NCI-H446 (cell line): ENCODE data around the gene ZFPM1.
"Not testable (repeated sequence)": the region's sequence is repeated elsewhere in the genome, so short reads cannot be mapped to it uniquely, and the experiment has no call there.

Source experiments
- DNase-seq, 2 experiments: peaks; one replicate each; lab custom pipeline; 2025; lab: John Stamatoyannopoulos, UW

ZFPM1 gene

DNA sequence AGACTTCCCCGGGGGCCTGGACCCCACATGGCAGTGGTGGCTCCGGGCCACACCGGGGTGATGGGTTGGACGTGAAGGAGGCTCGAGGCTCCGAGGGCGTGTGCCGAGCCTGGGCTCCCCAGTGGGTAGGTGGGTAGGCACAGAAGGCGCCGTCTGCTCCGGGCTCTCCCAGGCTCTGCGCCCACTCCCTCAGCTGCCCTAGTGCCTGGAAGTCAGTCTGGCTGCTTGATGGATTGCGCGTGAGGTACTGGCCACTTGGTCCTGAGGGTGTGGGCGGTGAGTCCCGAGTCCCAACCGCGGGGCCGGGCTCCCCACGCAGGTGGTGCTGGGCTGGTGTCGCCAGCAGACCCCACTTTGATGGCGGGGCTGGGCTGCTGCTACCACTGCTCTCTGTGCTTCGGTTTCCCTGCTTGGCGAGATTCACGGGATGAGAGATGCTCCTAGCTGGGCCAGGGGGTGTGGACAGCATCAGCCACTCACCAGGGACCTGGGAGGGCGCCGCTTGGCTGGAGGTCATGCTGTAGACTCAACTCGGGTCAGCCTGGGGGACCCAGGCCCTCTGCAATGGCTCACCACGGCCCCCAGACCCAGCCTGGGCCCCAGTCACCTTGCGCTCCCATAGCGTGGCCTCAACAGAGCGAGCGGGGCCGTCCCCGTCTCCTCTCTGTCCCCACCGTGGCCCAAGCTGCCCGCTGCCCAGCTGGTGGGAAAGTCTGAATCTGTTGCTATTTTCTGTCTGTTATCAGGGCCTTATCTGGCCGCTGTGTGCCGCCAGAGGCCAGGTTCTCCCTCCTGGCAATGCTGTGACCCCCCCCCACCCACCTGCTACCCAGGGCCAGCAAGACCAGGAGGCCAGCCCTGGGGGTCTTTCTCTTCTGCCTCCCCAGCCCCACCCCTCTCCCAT, 26.1 kb downstream of the ZFPM1 start:
- DNase-seq: no peak

DNA sequence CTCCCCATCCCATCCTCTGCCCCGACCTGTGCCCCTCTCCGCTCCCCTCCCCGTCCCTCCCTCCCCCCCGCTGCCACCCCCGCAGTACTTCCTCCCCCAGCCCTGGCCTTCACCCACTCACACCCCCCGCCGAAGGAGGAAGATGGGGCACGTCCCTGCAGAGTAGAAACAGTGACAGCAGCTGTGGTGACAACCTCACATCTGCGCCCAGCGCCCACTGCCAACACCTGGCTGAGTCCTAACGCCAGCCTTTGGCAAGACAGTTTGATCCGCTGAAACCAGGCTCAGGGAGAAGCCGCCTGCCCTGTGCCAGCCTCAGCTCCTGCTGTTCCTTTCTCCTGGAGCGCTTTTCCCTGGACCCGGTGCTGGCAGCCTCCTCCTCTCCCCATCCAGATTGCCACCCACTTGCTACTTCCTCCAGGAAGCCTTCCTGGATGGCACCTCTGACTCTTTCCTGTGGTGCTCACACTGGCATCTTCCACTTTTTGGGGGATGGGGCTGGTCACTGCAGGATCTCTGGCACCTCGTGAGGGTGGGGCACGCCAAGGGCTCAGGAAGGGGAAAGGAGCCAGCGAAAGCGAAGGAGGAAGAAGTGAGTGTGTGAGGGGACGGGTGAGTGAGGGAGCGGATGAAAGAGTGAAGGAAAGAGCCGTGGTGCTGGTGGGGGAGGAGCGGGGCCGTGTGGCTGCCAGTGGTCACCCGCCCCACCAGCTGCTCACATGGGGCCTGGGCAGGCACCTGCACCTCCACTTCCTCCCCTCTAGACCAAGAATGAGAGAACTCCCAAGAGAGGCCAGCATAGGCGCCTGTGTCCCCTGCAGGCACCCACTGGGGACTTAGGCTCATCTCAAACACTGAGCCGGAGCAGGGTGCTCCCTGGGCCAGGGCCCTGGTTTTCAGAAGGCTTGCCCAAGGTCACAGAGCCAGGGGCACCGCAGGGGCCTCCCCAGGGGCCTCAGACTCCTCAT, 27.0 kb downstream of the ZFPM1 start:
- no peak for DNase-seq

- no peak for DNase-seq
These were observed 27.7 kb downstream of the ZFPM1 start for GRCh38 chr16:88480829-88481228.

GRCh38 chr16:88481851-88482250, 28.8 kb downstream of the ZFPM1 start:
- no peak for DNase-seq

- no peak for DNase-seq
These were observed 29.7 kb downstream of the ZFPM1 start for GRCh38 chr16:88482630-88483391.

DNA sequence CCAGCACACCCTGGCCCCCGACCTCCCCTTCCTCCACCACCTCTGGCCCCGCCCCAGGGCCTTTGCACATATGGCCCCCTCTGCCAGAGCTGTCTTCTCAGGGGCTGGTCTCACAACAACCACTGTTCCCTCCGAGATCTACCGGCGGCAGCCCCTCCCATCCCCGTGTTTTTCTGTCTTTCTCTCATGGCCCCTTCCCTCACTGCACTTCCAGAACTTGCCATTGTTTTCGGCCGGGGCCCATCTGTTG, 30.2 kb downstream of the ZFPM1 start:
- no peak for DNase-seq

GRCh38 chr16:88484505-88485365, 31.7 kb downstream of the ZFPM1 start:
- DNase-seq: no peak

DNA sequence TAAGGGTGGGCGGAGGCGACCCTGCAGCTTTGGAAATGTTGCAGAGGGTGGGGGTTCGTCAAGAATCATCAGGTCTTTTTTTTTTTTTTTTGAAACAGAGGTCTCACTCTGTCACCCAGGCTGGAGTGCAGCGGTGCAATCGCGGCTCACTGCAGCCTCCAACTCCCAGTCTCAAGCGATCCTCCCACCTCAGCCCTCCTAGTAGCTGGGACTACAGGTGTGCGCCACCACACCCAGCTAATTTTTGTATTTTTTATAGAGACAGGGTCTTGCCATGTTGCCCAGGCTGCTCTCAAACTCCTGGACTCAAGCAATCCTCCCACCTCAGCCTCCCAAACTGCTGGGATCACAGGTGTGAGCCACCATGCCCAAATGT, 32.3 kb downstream of the ZFPM1 start:
- not testable (repeated sequence) for DNase-seq

DNA sequence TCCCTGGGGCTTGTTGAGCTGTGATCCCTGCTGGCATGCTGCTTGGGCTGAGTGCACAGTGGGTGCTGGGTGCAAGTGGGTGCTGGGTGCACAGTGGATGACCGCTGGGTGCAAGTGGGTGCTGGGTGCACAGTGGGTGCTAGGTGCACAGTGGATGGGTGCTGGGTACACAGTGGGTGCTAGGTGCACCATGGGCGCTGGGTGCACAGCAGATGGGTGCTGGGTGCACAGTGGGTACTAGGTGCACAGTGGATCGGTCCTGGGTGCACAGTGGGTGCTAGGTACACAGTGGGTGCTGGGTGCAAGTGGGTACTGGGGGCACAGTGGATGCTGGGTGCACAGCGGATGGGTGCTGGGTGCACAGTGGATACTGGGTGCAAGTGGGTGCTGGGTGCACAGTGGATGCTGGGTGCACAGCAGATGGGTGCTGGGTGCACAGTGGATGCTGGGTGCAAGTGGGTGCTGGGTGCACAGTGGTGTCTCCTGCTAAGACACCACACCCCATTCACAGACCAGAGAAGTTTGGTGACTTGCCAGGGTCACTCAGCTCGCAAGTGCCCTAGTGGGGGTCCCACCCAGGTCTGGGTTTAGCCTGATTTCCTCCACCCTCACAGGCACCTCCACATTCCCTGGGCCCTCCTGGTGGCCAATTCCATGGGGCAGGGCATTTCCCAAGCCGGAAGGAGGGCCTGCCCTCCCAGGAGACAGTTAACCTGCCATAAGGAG, 33.5 kb downstream of the ZFPM1 start:
- DNase-seq: no peak

GRCh38 chr16:88487124-88487432, 34.0 kb downstream of the ZFPM1 start:
- DNase-seq: no peak

GRCh38 chr16:88487920-88488851, 35.1 kb downstream of the ZFPM1 start:
- no peak for DNase-seq

DNA sequence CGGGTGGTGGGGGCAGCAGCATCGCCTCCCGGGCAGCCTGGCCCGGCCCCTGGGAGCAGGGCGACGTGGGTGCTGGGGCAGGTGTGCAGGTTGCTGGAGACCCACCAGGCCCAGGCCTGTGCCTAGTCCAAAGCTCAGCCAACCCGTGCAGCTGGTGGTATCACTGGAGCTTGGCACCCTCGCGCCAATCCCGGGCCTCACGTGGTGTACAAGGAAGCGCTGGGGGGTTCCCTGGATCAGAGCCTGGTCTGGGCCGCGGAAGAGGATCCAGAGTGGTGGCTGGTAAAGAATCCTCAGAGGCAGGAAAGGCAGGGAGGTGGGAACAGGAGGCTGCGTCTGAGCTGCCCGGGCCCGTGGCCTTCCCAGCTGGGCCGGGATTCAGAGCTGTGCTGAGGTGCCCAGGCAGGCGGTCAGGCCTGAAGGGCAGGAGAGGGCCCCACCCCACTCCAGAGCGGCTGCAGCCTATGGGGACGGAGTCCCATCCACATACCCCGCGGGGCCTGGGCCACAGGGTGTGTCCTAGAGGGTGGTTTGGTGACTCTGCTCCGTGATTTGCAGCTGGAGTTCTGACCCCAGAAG, 36.2 kb downstream of the ZFPM1 start:
- DNase-seq: no peak

GRCh38 chr16:88491001-88491559, 38.0 kb downstream of the ZFPM1 start:
- no peak for DNase-seq

GRCh38 chr16:88491560-88492310, 38.7 kb downstream of the ZFPM1 start:
- no peak for DNase-seq

GRCh38 chr16:88493879-88494278, 40.8 kb downstream of the ZFPM1 start:
- no peak for DNase-seq

DNA sequence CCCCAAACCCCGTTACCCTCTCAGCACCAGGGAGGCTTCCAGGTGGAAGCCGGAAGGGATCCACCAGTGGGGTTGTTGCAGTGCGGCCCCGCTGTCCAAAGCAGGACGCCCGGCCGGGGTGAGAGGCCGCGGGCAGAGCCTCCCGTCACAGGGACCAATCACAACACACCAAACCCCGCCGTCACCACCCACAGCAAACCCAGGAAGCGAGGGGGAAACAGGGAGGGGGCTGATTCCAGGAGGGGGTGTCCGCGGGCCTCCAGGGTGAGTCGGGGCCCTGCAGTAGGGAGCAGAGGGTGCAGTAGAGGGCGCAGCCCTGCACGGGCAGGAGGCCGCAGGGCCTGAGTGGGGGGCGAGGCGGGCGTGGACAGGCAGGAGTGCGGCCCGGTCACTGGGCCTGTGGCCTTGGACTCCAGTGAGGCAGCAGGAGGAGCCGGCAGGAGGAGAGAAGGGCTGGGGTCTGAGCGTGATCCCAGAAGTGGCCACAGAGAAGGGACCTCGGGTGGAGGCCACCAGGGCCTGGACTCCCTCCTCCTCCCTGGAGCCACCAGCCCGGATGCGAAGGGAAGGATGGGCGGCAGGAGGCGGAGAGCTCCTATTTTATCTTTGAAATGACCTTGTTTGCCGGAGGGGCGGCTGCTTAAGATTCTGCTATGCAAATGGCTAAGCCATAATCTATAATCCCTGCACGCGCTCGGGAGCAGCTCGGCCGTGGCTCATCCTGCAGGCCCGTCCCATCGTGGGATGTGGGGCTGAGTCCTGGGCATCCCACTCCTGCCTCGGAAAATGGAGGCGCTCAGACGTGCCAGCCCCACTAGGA, 41.5 kb downstream of the ZFPM1 start:
- no peak for DNase-seq

- DNase-seq: no peak
These were observed 42.2 kb downstream of the ZFPM1 start for GRCh38 chr16:88495268-88495772.
